ENCODE data around the gene B4GALT4. TPM values are rescaled to one million over a fixed set of nuclear protein-coding genes. Genes with fewer than 3 reads are reported as not detected.

B4GALT4 gene
- total RNA-seq, 3 donors from 2014 or later (not counting 1 experiment from before 2014, with no cell fraction given) = 35.1 to 54.1 (median 48.8) TPM

DNA sequence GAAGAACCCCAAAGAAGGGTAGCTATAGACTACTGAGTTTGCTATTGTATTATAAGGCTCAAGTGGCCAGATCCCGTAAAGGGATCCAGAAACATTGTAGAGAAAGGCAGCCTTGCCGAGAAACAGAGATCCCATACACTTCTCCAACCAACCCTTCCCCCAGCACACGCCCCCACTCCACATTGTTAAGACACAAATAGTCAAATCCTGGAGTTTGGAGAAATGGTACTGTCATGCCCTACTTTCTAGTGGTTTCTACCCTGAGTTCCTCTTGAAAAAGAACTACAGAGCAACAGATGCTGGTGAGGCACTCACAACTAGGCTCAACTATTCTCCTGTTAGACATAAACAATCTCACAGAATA, 33.2 kb downstream of the B4GALT4 start:
- peak overlapping the region; percentile 26 for H3K4me3 Mint-ChIP-seq
- Histone ChIP-seq H3K4me1 (ENCODE audit: control insufficient read depth, insufficient read depth, low read length) (peaks cover 8% of the 10 kb centered on the region), H3K9me3 (ENCODE audit: control insufficient read depth, insufficient read depth, low read length) (no peaks in the 10 kb centered on the region), H3K27me3 (ENCODE audit: control insufficient read depth, insufficient read depth, low read length) (no peaks in the 10 kb centered on the region), H3K4me3 (ENCODE audit: low read length) (no peak overlapping the region), H3K36me3 (ENCODE audit: control insufficient read depth, insufficient read depth, low read length) (peaks cover 30% of the 10 kb centered on the region), H3K27ac (ENCODE audit: low read length) (no peak overlapping the region)
- ATAC-seq = no peak
- no peak for DNase-seq
- intact Hi-C loops (cut with micrococcal nuclease) = no loop called here
- H3K9me3 Mint-ChIP-seq = no peaks in the 10 kb centered on the region
- peaks cover 25 to 32% of the 10 kb centered on the region in 2 donors for H3K4me1 Mint-ChIP-seq
- peaks cover 32% of the 10 kb centered on the region for H3K36me3 Mint-ChIP-seq
- peak overlapping the region; percentile 31 to 57 for H3K27ac Mint-ChIP-seq
- TF ChIP-seq, protein P1, sequence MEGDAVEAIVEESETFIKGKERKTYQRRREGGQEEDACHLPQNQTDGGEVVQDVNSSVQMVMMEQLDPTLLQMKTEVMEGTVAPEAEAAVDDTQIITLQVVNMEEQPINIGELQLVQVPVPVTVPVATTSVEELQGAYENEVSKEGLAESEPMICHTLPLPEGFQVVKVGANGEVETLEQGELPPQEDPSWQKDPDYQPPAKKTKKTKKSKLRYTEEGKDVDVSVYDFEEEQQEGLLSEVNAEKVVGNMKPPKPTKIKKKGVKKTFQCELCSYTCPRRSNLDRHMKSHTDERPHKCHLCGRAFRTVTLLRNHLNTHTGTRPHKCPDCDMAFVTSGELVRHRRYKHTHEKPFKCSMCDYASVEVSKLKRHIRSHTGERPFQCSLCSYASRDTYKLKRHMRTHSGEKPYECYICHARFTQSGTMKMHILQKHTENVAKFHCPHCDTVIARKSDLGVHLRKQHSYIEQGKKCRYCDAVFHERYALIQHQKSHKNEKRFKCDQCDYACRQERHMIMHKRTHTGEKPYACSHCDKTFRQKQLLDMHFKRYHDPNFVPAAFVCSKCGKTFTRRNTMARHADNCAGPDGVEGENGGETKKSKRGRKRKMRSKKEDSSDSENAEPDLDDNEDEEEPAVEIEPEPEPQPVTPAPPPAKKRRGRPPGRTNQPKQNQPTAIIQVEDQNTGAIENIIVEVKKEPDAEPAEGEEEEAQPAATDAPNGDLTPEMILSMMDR (IDR thresholded peaks at IDR 0.05) = no peak
- 100% methylated on average over 3 of the region's 3 CpGs for WGBS (ENCODE audit: insufficient coverage)
- H3K27me3 Mint-ChIP-seq (ENCODE audit: low read depth in 2 of 2) = no peaks in the 10 kb centered on the region

DNA sequence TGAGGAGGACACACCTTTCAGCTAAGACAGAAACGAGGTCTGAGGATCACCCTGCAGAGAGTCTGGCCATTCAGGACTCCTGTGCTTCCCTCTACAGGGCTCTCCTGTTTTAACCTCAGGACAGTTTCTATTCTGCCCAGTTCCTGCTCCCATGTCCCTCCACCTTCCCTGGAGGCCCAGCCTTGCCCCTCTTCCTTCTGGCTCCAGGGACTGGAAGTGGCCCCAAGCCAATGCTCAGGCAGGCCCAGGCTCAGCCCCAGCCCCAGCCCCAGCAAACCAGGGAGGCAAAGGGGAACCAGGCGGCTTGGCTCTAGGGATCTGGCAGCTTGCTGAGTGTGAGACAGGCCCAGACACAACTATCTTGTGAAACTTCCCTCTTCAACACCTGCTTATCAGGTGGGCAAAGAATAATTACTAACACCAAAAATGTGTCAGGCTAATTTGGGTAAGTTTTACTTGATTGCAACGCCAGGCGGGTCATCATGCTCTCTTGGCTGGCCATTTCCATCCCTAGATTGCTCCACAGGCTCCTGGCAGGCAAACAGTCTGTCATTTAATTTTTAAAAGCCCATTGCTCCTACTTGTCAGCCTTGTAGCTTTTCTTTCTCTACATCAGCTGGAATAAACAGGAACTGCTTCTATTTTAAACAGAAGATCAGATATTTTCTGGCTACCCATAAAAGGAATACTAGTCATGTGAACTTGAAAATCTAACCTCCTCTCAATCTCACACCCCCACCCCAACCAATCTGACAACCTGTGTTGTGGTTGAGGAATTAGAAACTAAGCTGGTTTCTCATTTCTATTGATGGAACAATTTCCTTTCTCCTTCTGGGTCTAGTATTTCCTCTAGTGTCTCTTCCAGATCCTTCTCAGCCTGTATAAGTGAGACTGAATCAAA, 33.8 kb downstream of the B4GALT4 start:
- no peaks in the 10 kb centered on the region for H3K9me3 Mint-ChIP-seq
- peak in 1 of 2 donors; percentile 29 for DNase-seq
- peaks cover 26% of the 10 kb centered on the region for H3K36me3 Mint-ChIP-seq
- peak overlapping the region; percentile 31 to 57 for H3K27ac Mint-ChIP-seq
- Histone ChIP-seq H3K4me3 (ENCODE audit: low read length) (no peak overlapping the region), H3K4me1 (ENCODE audit: control insufficient read depth, insufficient read depth, low read length) (peaks cover 8% of the 10 kb centered on the region), H3K27me3 (ENCODE audit: control insufficient read depth, insufficient read depth, low read length) (no peaks in the 10 kb centered on the region), H3K9me3 (ENCODE audit: control insufficient read depth, insufficient read depth, low read length) (no peaks in the 10 kb centered on the region), H3K36me3 (ENCODE audit: control insufficient read depth, insufficient read depth, low read length) (peaks cover 25% of the 10 kb centered on the region), H3K27ac (ENCODE audit: low read length) (no peak overlapping the region)
- H3K4me3 Mint-ChIP-seq = peak overlapping the region; percentile 26
- WGBS (ENCODE audit: insufficient coverage) = 88% methylated on average over 4 of the region's 4 CpGs
- no peaks in the 10 kb centered on the region for H3K27me3 Mint-ChIP-seq (ENCODE audit: low read depth in 2 of 2)
- intact Hi-C loops (cut with micrococcal nuclease) = no loop called here
- peaks cover 25 to 32% of the 10 kb centered on the region in 2 donors for H3K4me1 Mint-ChIP-seq
- TF ChIP-seq, protein P1 (IDR thresholded peaks at IDR 0.05) = no peak
- ATAC-seq = no peak

DNA sequence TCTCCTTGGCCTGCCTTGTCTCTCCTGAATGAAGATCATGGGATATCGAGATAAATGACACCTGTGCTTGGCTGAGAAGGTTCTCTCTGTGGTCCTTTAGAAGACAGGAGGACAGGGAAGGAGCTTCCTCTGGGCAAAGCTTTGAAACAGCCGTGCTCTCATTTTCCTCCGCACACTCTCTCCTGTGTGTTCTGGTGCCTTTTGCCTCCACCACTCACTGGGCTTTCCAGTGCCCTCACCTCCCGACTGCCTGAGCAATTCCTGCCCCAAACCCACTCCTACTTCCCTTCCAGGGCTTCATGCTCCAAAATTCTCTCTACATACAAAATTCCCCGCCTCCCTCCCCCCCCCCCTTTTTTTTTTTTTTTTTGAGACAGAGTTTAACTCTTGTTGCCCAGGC, 35.0 kb downstream of the B4GALT4 start:
- TF ChIP-seq, protein P1 (IDR thresholded peaks at IDR 0.05) = no peak
- no peak overlapping the region for H3K4me3 Mint-ChIP-seq
- no peaks in the 10 kb centered on the region for H3K9me3 Mint-ChIP-seq
- no peak for ATAC-seq
- peaks cover 8% of the 10 kb centered on the region for H3K4me1 ChIP-seq (ENCODE audit: control insufficient read depth, insufficient read depth, low read length)
- peak overlapping the region in 1 of 2 donors; percentile 46 for H3K27ac Mint-ChIP-seq
- H3K27me3 Mint-ChIP-seq (ENCODE audit: low read depth in 2 of 2) = no peaks in the 10 kb centered on the region
- H3K4me1 Mint-ChIP-seq = peaks cover 25 to 32% of the 10 kb centered on the region in 2 donors
- H3K36me3 Mint-ChIP-seq = peaks cover 16% of the 10 kb centered on the region
- no peak for DNase-seq
- 94% methylated on average over 4 of the region's 5 CpGs for whole genome bisulfite sequencing (ENCODE audit: insufficient coverage)
- H3K36me3 ChIP-seq (ENCODE audit: control insufficient read depth, insufficient read depth, low read length) = peaks cover 15% of the 10 kb centered on the region
- no peak overlapping the region for H3K27ac ChIP-seq (ENCODE audit: low read length)
- H3K4me3 ChIP-seq (ENCODE audit: low read length) = no peak overlapping the region
- intact Hi-C loops (cut with micrococcal nuclease) = no loop called here
- H3K9me3 ChIP-seq (ENCODE audit: control insufficient read depth, insufficient read depth, low read length) = no peaks in the 10 kb centered on the region
- H3K27me3 ChIP-seq (ENCODE audit: control insufficient read depth, insufficient read depth, low read length) = no peaks in the 10 kb centered on the region
